ENCODE results near the gene LRP2.
"Not testable (repeated sequence)": the region's sequence is repeated elsewhere in the genome, so short reads cannot be mapped to it uniquely, and the experiment has no call there.

Gene LRP2

GRCh38 chr2:169175112-169175511 is 187.2 kb downstream of the LRP2 start:
- DNase-seq (ENCODE audit: low spot score), result no peak

- no peak for DNase-seq (ENCODE audit: low spot score)
These were observed 188.5 kb downstream of the LRP2 start for GRCh38 chr2:169173876-169174275.

DNA sequence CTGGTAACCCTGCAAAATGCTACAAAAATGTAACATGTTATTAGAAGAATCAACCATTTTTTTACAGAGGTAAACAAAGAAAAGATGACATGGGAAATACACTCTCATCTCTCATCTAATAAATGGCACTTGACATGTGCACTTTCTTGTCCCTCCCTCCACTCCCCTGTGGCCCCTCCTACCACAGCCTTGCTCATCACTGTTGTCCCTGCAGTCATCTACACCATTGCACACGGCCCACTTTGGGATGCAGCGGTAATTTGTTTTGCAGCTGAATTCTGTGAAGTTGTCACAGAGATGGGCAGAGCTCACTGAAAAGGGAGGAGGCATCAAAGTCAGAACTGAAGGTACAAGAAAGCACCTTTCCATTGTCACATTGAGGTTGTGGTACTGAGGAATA is 189.4 kb downstream of the LRP2 start:
- no peak for DNase-seq (ENCODE audit: low spot score)

GRCh38 chr2:169172151-169172735 is 190.1 kb downstream of the LRP2 start:
- no peak for DNase-seq (ENCODE audit: low spot score)

- DNase-seq (ENCODE audit: low spot score), result no peak
These were observed 196.5 kb downstream of the LRP2 start for GRCh38 chr2:169165791-169166190.

GRCh38 chr2:169164311-169164710 is 198.0 kb downstream of the LRP2 start:
- no peak for DNase-seq (ENCODE audit: low spot score)

GRCh38 chr2:169162613-169163012 is 199.7 kb downstream of the LRP2 start:
- DNase-seq (ENCODE audit: low spot score), result no peak

DNA sequence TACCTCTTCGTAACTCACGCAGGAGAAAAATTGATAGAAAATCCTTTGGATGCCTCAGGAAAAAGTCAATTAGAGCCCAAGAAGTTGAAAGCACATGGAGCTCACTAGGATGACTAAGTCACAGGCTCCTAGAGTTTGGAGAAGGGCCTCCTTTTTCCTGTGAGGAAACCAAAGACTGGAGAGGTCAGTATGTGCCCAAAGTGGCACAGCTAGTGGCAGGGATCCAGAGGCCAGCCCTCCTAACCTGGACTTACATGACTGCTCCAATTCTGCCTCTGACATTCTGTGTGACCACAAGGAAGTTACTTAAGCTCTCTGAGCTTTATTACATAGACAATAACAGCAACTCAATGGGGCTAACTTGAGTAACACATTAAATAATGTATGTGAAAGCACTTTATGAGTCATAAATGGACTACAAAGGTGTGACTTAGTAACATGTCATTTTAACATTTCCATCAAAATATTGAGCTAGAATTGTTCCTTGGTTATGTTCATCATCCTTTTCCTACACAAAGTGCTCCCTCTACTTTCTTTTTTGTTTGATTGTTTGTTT is 201.3 kb downstream of the LRP2 start:
- no peak for DNase-seq (ENCODE audit: low spot score)

GRCh38 chr2:169159686-169160085 is 202.6 kb downstream of the LRP2 start:
- DNase-seq (ENCODE audit: low spot score), result no peak

DNA sequence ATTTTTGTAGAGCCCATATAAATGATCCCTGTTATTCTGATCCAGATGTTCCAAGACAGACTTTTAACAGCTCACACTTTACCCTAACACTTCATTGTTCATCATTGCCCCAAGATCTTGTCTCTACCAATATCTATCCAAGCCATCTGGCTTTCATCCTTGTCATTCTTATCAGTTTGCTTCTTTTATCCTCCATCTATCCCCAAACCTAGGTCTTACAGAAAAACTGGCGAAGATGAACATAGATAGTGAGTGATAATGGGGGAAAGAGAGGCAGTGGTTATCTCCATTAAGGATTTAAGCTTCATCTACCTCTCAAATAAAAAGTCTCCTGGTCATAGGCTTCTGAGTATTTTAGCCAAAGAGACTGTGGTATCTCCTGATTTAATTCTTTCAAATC is 203.5 kb downstream of the LRP2 start:
- no peak for DNase-seq (ENCODE audit: low spot score)

- no peak for DNase-seq (ENCODE audit: low spot score)
These were observed 216.1 kb downstream of the LRP2 start for GRCh38 chr2:169146220-169146619.

DNA sequence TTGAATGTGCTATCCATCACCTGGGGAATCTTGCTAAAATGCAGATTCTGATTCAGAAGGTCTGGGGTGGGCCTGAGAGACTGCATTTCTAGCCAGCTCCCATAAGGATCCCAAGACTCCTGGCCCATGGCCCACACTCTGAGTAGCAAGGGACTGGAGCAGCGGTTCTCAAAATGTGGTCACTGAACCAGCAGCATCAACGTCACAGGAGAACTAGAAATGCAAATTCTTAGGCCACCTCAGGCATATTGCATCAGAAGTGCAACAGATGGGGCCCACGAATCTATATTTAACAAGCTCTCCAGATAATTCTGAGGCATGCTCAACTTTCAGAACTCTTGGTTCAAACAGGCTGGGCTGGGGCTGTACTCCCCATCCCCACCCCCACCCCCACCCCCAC is 218.3 kb downstream of the LRP2 start:
- DNase-seq (ENCODE audit: low spot score), result no peak

DNA sequence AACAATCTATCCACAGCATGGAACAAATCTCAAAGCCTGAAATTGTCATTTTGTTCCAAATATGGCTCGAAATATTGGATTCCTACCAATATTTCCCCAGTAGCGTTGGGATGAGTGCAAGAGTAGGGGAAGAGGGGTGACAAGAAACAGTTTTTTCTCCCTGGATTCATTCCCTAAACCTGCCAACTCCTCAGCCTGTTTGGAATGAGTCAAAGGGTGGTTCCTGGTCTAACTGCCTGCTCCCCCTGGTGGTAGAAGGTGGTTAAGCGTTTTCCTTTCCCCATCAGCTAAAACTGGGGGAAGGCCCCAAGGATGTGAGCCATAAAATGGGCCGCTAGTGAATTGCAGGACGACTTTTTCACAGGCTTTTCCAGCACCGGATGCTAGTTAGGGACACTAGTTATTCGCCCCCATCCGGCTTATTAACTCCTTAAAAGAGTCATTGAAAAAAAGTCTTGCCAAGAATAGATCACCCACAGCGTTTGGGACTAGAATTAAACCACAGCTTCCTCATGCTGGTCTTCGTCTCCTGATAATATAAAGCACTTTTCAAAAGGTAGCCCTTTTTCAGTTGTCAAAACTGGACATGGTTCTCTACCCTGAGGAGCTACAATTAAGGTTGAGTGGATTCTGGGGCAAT is 220.5 kb downstream of the LRP2 start:
- peak; percentile 66 for DNase-seq (ENCODE audit: low spot score)

GRCh38 chr2:169139993-169140767 is 222.2 kb downstream of the LRP2 start:
- DNase-seq (ENCODE audit: low spot score), result no peak

GRCh38 chr2:169139145-169139544 is 223.2 kb downstream of the LRP2 start:
- no peak for DNase-seq (ENCODE audit: low spot score)

DNA sequence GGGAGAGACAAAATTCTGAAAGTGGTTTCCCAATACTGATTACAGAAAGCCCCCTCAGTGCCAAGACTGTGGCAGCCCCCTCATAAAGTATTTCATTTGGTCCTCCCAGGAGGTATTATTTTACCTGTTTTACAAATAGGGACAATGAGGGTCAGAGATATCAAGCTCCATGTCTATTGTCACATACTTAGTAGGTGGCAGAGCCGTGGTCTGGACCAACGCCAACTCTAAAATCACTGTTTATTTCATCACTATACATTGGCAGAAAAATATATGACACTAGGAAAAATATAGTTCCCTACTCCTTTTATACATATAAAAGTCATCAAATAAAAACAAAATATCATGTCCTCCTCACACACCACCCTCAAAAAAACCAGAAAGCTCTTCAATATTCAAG is 224.4 kb downstream of the LRP2 start:
- DNase-seq (ENCODE audit: low spot score), result no peak

- no peak for DNase-seq (ENCODE audit: low spot score)
These were observed 225.3 kb downstream of the LRP2 start for GRCh38 chr2:169136885-169137534.

DNA sequence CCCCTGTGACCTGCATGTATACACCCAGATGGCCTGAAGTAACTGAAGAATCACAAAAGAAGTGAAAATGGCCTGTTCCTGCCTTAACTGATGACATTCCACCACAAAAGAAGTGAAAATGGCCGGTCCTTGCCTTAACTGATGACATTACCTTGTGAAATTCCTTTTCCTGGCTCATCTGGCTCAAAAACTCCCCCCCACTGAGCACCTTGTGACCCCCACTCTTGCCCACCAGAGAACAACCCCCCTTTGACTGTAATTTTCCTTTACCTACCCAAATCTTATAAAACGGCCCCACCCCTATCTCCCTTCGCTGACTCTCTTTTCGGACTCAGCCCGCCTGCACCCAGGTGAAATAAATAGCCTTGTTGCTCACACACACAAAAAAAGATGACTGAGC is 225.9 kb downstream of the LRP2 start:
- not testable (repeated sequence) for DNase-seq (ENCODE audit: low spot score)

DNA sequence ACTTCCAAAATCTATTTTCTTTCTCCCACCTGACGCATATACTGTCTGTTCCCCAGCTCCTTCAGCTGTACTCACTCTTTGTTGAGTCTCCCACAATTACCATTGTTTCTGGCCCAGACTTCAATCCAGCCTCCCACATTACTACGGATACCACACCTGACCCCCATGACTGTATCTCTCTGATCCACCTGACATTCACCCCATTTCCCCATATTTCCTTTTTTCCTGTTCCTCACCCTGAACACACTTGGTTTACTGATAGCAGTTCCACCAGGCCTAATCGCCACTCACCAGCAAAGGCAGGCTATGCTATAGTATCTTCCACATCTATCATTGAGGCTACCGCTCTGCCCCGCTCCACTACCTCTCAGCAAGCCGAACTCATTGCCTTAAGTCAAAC is 228.1 kb downstream of the LRP2 start:
- not testable (repeated sequence) for DNase-seq (ENCODE audit: low spot score)

DNA sequence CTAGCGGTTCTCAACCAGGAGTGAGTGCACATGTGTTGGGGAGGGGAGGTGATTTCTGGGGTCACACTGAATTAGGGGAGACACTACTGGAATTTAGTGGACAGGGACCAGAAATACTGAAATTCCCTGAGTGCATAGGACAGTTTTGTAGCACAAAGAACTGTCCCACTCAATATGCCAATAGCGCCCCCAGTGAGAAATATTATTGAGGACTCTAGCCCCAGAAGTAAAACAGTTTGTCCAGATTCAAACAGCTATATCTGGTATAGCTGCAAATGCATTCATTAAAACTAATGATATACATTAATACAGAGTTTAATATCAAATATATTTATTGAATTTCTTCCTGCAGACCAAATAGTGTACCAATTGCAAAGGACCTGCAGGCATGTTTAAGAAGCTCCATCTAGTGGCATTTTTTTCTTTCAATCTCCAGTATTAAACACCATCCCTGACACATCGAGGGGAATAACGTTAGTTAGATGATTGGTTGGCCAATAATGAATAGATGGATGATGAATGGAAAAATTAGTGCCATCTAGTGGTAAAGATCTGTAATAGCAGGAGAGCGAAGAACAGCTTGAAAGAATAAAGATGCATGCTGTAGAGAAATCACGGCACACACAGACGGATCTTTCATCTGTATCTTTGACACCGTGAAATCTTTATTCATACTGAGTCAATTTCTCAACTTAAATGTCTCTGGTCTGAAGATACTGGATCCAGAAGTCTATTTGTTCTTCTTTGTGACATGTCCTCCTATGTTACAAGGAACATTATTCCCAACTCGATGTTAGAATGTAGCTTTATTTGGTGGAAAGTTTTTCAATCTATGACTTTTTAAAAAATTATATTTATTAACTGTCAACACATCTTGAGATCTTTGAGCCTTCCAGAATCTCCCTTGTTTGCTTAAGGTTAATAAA is 230.5 kb downstream of the LRP2 start:
- peak; percentile 70 for DNase-seq (ENCODE audit: low spot score)

- no peak for DNase-seq (ENCODE audit: low spot score)
These were observed 232.6 kb downstream of the LRP2 start for GRCh38 chr2:169129703-169130243.
